ENCODE data around the gene POLE. TPM values are rescaled to one million over a fixed set of nuclear protein-coding genes. Genes with fewer than 3 reads are reported as not detected.

Gene POLE
- total and polyA plus RNA-seq, 2 donors from 2014 or later: 5.3 to 23.0 TPM

DNA sequence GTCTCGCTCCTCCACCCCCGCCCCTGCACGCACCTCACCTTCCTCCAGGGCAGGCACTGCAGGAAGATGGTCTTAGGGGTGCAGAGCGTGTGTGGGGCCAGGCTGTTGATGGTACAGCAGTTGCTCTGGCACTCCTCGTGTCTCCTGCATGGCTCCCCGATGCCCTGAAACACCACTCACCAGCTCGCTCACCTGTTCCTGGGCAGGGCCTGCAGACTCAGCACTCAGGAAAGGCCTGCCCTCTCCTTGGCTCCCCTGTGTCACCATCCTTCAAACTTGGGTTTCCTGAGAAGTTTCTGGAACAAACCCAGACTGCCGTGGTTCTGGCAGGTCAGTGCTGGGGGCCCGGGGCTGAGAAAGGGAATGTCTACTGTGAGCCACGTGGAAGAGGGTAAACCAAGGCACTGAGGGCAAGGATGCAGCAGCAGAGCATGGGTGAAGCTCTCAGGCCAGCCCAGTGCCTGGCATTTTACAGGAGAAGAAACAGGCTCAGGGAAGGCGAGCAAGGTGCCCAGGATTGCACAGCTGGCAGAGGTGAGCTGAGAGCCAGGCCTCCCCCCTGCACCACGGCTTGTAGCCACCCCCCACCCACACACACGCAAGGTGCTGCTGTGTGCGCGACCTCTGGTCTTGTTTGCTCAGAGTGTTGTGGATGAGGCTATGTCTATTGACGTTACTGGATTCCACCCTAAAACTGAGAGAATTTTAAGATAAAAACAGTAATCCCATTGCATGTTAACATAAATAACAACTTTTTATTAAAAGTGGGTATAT lies 82.3 kb downstream of the POLE start:
- Histone ChIP-seq H3K36me3 (ENCODE audit: control insufficient read depth in 2 of 3, insufficient read depth in 3 of 3, low read length in 3 of 3) (no peaks in the 10 kb centered on the region), H3K9me3 (ENCODE audit: control insufficient read depth in 2 of 3, insufficient read depth in 1 of 3, low read length in 3 of 3) (no peaks in the 10 kb centered on the region), H3K27ac (ENCODE audit: low read depth in 2 of 2, low read length in 2 of 2) (no peak overlapping the region), H3K27me3 (ENCODE audit: control insufficient read depth, insufficient read depth, low read length) (no peaks in the 10 kb centered on the region), H3K4me3 (ENCODE audit: low read length in 3 of 3) (no peak overlapping the region), H3K4me1 (ENCODE audit: control insufficient read depth in 2 of 3, insufficient read depth in 2 of 3, low read depth in 1 of 3, low read length in 3 of 3) (peaks cover 0 to 28% (median 0%) of the 10 kb centered on the region in 3 donors), H3K9ac (ENCODE audit: low read length in 3 of 3) (no peak overlapping the region)
- TF ChIP-seq, protein P1, sequence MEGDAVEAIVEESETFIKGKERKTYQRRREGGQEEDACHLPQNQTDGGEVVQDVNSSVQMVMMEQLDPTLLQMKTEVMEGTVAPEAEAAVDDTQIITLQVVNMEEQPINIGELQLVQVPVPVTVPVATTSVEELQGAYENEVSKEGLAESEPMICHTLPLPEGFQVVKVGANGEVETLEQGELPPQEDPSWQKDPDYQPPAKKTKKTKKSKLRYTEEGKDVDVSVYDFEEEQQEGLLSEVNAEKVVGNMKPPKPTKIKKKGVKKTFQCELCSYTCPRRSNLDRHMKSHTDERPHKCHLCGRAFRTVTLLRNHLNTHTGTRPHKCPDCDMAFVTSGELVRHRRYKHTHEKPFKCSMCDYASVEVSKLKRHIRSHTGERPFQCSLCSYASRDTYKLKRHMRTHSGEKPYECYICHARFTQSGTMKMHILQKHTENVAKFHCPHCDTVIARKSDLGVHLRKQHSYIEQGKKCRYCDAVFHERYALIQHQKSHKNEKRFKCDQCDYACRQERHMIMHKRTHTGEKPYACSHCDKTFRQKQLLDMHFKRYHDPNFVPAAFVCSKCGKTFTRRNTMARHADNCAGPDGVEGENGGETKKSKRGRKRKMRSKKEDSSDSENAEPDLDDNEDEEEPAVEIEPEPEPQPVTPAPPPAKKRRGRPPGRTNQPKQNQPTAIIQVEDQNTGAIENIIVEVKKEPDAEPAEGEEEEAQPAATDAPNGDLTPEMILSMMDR (IDR thresholded peaks at IDR 0.05; ENCODE audit: borderline replicate concordance, extremely low read depth, insufficient read depth): no peak
- DNase-seq (peak in 2 of 5 donors; percentile 45 to 46), FAIRE-seq (no peak)
- intact Hi-C loops (cut with DNase I): no loop called here

- H3K9ac ChIP-seq (ENCODE audit: low read length in 3 of 3): peak overlapping the region in 1 of 3 donors; percentile 34
- FAIRE-seq: no peak
These were observed 83.0 kb downstream of the POLE start for GRCh38 chr12:132604151-132604618.

DNA sequence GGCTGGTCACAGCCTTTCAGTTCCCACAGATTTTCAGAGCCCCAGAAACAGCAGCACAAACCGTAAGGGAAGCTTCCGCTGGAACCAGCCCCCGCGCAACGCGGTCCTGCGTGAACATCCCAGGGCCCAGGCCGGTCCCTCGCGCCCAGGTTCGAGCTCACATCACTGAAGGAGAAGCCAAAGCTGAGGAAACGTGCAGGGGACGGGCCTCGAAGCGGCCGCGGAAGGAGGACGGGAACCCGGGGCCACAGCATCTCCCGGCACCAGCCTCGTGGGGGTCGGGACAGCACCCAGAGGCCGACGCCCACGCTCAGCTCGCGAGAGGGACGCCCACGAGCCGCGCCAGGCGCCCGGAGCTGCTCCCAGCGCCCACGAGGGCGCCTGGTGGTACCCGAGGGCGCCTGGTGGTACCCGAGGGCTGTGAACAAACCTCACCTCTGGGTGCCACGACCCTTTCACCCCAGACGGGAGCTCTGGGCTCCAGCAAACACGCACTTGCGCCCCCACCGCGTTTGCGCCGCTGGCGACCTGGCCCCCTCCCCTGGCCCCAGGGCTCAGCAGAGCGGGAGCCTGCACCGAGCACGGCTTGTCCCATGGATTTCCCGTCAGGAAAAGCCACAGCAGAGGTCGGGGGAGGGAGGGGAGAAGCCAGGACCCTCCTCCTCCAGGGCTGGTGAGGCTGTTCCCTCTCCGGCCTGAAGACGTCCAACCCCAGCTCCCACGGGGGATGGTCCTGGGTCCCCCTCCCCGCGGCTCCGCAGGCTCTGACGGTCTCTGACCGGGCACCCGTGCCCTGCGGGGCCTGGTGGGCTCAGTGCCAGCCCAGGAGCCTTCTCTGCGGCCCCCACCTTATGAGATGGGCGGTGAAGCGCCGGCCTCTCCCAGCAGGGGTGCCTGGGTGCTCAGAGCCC lies 83.6 kb downstream of the POLE start:
- Histone ChIP-seq H3K27ac (ENCODE audit: low read depth in 2 of 2, low read length in 2 of 2) (peak overlapping the region; percentile 72 to 86), H3K9ac (ENCODE audit: low read length in 3 of 3) (peak overlapping the region in 1 of 3 donors; percentile 34), H3K4me1 (ENCODE audit: control insufficient read depth in 2 of 3, insufficient read depth in 2 of 3, low read depth in 1 of 3, low read length in 3 of 3) (peaks cover 0 to 28% (median 0%) of the 10 kb centered on the region in 3 donors), H3K36me3 (ENCODE audit: control insufficient read depth in 2 of 3, insufficient read depth in 3 of 3, low read length in 3 of 3) (no peaks in the 10 kb centered on the region), H3K27me3 (ENCODE audit: control insufficient read depth, insufficient read depth, low read length) (no peaks in the 10 kb centered on the region), H3K4me3 (ENCODE audit: low read length in 3 of 3) (peak overlapping the region; percentile 19 to 46 (median 20)), H3K9me3 (ENCODE audit: control insufficient read depth in 2 of 3, insufficient read depth in 1 of 3, low read length in 3 of 3) (no peaks in the 10 kb centered on the region)
- intact Hi-C loops (cut with DNase I): no loop called here
- DNase-seq (peak; percentile 48 to 87 (median 76)), FAIRE-seq (no peak)
- TF ChIP-seq, protein P1 (IDR thresholded peaks at IDR 0.05; ENCODE audit: borderline replicate concordance, extremely low read depth, insufficient read depth): no peak

More at GRCh38 chr12:132604151-132604618, 83.0 kb downstream of the POLE start:
- Histone ChIP-seq H3K36me3 (ENCODE audit: control insufficient read depth in 2 of 3, insufficient read depth in 3 of 3, low read length in 3 of 3) (no peaks in the 10 kb centered on the region), H3K27ac (ENCODE audit: low read depth in 2 of 2, low read length in 2 of 2) (peak overlapping the region; percentile 53 to 86), H3K9me3 (ENCODE audit: control insufficient read depth in 2 of 3, insufficient read depth in 1 of 3, low read length in 3 of 3) (no peaks in the 10 kb centered on the region), H3K4me1 (ENCODE audit: control insufficient read depth in 2 of 3, insufficient read depth in 2 of 3, low read depth in 1 of 3, low read length in 3 of 3) (peaks cover 0 to 28% (median 0%) of the 10 kb centered on the region in 3 donors), H3K27me3 (ENCODE audit: control insufficient read depth, insufficient read depth, low read length) (no peaks in the 10 kb centered on the region), H3K4me3 (ENCODE audit: low read length in 3 of 3) (peak overlapping the region in 1 of 3 donors; percentile 46)
- TF ChIP-seq, protein P1 (IDR thresholded peaks at IDR 0.05; ENCODE audit: borderline replicate concordance, extremely low read depth, insufficient read depth): no peak
- intact Hi-C loops (cut with DNase I): no loop called here
- peak; percentile 51 to 94 (median 71) for DNase-seq

All from kidney (tissue), 14 donors.